MM.1S (cell line): ENCODE data around the gene ACAP2.

Experiments used
- CTCF ChIP-seq: fragments of 300-600 bp; sonication (generic); IDR thresholded peaks from 2 replicates; pipeline ENCODE4 v1.5.1; 2016; ENCODE audit warnings: antibody characterized with exemption, low read length, mixed read lengths
- EZH2 ChIP-seq: fragments of 300-600 bp; sonication (generic); optimal IDR thresholded peaks from 2 replicates; pipeline ENCODE3; 2017; ENCODE audit warnings: low read depth, mild to moderate bottlenecking, antibody characterized with exemption, low read length, mixed read lengths

GRCh38 chr3:195239121-195239520 is 203.7 kb downstream of the ACAP2 start:
- TF ChIP-seq CTCF (no peak), EZH2 (no peak)
